SU-DHL-6 (cell line): ENCODE data around the gene HIVEP3.

ENCODE experiments used
- CTCF ChIP-seq: fragments of 200-600 bp; sonication (generic); IDR thresholded peaks from one replicate; pipeline ENCODE4 v1.5.1; 2017; ENCODE audit warnings: antibody characterized with exemption, mild to moderate bottlenecking, low read length, moderate library complexity; ENCODE audit not compliant: insufficient read depth, poor library complexity, severe bottlenecking
- EZH2phosphoT487 ChIP-seq: fragments of 200-600 bp; sonication (generic), shearing (Covaris generic); conservative IDR thresholded peaks from 2 replicates; pipeline ENCODE4 v1.6.1; 2018; ENCODE audit warnings: mild to moderate bottlenecking, antibody characterized with exemption, low read length, moderate library complexity, mixed read lengths

DNA sequence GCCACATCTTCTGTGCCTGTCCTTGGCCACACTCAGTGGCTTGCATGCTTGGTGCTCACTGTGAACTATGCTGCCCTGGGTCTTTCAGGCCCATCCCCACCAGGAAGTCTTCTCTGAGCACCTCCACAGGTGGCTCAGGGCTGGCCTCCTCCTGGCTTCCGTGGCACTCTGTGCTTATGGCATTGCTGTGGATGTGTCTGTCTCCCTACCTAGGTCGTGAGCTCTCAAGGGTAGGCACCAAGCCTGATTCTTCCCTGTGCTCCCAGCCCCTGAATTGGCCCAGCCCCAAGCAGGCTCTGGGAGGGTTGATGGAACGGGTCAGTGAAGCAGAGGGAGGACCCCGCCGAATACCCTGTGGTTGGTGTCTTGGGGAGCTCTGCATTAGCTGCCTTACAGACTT, 236.6 kb downstream of the HIVEP3 start:
- TF ChIP-seq CTCF = no peak
- no peak for TF ChIP-seq EZH2phosphoT487
